ENCODE results near the gene AZGP1. TPM values are rescaled to one million over a fixed set of nuclear protein-coding genes. Genes with fewer than 3 reads are reported as not detected.
"Not testable (repeated sequence)": the region's sequence is repeated elsewhere in the genome, so short reads cannot be mapped to it uniquely, and the experiment has no call there.

Gene AZGP1
- polyA plus RNA-seq (ENCODE audit: insufficient read length in 4 of 4), result 10 to 100 TPM; 52.2 to 69.0 (median 62.5) TPM

DNA sequence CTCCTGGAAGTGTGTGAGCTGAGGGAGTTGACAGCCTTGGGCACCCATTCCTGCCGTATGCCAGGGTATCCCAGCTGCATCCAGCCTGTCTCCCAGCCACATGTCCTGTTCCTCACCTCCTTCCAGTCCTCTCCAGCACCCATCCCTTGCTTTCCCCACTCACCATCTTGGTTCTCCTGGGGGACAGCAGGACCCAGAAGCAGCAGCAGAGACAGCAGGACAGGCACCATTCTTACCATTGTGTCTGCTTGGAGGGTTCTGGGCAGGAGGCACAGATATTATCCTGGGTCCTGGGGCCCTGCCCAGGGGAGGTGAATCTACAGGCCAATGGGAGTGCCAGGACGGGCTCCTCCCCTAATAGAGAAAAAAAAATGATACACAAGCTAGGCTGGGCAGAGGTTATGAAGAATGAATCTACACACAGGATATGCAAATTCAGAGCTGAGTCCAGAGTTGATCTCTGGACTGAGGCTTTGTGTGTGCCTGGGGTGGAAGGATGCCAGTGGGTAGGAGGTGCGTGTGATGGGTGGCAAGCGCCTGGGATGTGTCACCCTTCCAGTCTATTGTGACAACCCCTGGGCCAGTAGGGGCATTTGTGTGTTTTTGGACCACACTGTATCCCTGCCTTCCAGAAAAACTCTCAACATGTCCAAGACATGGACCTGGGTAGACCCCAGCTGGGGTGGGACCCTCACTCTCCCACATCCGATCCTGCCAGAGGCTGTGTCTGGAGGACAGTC, at the start of gene AZGP1:
Gene AZGP1, minus strand, starts transcription at position 250 of the 740 bp plus-strand sequence. Its CDS starts 11 bp downstream, at position 239.
- no peak for DNase-seq (ENCODE audit: low read depth in 4 of 4, low spot score in 2 of 4)

DNA sequence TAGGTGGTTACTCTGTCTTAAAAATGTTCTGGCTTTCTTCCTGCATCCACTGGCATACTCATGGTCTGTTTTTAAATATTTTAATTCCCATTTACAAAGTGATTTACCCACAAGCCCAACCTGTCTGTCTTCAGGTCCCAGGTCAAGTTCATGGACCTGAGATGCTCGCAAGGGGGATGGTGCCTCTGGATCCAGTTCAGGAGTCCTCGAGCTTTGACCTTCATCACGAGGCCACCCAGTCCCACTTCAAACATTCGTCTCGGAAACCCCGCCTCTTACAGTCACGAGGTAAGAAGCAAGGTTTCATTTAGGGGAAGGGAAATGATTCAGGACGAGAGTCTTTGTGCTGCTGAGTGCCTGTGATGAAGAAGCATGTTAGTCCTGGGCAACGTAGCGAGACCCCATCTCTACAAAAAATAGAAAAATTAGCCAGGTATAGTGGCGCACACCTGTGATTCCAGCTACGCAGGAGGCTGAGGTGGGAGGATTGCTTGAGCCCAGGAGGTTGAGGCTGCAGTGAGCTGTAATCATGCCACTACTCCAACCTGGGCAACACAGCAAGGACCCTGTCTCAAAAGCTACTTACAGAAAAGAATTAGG, 48.3 kb upstream of the AZGP1 start:
- no peak for DNase-seq (ENCODE audit: low read depth in 4 of 4, low spot score in 2 of 4)

DNA sequence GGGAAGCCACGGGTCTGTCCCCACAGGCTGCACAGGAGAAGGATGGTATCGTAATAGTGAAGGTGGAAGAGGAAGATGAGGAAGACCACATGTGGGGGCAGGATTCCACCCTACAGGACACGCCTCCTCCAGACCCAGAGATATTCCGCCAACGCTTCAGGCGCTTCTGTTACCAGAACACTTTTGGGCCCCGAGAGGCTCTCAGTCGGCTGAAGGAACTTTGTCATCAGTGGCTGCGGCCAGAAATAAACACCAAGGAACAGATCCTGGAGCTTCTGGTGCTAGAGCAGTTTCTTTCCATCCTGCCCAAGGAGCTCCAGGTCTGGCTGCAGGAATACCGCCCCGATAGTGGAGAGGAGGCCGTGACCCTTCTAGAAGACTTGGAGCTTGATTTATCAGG, 47.7 kb upstream of the AZGP1 start:
- no peak for DNase-seq (ENCODE audit: low read depth in 4 of 4, low spot score in 2 of 4)

DNA sequence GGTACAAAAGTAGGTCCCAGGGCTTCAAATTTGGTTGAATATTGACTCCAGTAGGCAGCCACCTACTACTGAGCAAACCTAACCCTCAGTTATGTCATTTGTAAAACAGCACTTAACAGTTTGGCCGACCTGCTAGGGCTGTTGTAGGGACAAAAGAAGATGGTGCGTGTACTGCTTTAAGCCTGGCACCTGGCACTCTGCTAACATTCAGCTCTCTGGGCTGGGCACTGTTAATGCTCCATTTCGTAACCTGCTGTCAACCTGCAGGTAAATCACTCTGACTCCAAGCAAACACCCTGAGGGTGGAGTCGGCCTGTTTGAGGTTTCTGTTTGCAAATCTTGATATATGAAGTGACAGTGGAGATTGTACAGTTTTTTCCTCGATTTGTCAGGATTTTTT, 46.8 kb upstream of the AZGP1 start:
- DNase-seq (ENCODE audit: low read depth in 4 of 4, low spot score in 2 of 4), result no peak

DNA sequence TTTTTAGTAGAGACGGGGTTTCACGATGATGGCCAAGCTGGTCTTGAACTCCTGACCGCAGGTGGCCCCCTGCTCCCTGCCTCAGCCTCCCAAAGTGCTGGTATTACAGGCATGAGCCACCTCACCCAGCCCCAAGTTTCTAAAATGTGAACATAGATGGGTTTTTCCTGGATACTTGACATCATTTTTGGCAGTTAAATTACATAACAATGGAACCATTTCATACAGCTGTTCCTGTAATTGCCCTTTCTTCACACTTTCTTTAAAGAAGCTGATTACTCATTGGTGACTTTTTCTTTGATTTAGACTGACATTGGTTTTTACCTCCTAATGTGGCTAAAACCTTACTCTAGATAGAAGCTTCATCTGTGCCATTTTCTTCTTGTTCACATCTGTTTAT, 45.5 kb upstream of the AZGP1 start:
- no peak for DNase-seq (ENCODE audit: low read depth in 4 of 4, low spot score in 2 of 4)

DNA sequence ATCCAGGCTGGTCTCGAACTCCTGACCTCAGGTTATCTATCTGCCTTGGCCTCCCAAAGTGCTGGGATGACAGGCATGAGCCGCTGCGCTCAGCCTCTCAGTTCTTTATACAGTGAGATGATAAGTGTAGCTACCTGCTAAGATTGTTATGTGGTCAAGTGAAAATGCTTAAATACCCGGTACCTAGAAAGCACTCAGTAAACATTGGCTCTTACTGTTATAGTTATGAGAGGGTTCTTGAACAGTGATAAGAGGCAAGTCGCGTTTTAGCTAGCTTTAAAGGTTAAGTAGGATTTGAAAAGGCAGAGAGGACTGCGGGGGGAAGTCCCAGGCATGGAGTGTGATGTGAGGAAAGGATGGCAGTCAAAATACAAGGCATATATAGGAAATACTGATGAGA, 44.1 kb upstream of the AZGP1 start:
- DNase-seq (ENCODE audit: low read depth in 4 of 4, low spot score in 2 of 4), result no peak

DNA sequence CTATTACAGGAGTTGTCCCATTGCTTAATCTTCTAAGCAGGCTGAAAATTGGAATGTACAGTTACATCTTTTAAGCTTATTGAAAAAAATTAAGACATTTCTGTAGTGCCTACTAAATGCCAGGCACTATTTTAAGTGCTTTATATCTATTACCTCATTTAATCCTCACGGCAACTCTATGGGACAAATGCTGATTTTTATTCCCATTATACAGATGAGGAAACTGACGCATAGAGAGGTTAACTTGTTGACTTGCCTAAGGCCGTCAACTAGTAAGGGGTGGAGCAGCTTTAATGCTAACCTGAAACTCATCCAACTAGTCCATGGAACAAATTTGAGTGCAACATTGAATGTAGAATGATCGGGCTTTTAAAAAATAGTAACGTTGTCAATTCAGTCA, 42.0 kb upstream of the AZGP1 start:
- no peak for DNase-seq (ENCODE audit: low read depth in 4 of 4, low spot score in 2 of 4)

DNA sequence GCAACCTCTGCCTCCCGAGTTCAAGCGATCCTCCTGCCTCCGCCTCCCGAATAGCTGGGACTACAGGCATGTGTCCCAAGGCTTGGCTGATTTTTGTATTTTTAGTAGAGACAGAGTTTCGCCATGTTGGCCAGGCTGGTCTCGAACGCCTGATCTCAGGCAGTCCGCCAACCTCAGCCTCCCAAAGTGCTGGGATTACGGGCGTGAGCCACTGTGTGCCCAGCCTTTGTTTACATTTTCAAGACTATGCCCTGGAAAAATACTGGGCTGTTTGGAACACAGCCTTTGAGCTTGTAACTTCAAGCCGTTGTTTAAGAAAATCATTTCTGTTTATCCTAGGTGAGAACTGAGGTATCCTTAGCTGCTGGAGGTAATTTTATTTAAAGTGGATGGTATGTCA, 41.5 kb upstream of the AZGP1 start:
- DNase-seq (ENCODE audit: low read depth in 4 of 4, low spot score in 2 of 4), result no peak

DNA sequence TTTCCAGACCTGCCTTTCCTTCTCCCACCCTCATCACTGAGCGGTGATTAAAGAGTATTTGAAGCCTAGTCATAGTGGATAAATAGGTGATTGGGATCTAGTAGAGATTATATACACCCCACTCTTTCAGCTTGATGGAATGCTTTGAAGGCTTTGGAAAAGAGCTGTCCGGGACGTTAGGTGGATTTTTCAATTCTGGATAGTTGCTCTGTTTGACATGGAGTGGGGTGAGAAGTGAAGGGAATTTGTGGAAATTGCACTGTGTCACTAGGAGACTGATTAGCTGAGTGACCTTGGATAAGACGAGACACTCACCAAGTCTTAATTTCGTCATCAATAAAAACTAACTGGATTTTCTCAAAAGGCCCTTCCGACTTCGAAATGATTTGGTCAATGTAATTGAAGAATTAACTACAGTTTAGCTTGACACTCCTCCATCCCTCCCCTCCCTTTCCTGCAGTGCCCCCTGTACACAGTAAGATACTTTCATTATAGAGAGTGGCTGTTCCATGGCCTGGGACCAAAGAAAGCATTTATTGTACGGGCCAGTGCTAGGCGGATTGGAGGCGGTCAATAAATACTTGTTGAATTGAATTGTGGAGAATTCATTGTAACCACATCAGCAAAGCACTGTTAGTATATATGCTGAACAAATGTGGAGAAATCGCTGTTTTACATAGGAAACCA, 40.5 kb upstream of the AZGP1 start:
- DNase-seq (ENCODE audit: low read depth in 4 of 4, low spot score in 2 of 4), result peak in 3 of 4 donors; percentile 3 to 10 (median 9)

DNA sequence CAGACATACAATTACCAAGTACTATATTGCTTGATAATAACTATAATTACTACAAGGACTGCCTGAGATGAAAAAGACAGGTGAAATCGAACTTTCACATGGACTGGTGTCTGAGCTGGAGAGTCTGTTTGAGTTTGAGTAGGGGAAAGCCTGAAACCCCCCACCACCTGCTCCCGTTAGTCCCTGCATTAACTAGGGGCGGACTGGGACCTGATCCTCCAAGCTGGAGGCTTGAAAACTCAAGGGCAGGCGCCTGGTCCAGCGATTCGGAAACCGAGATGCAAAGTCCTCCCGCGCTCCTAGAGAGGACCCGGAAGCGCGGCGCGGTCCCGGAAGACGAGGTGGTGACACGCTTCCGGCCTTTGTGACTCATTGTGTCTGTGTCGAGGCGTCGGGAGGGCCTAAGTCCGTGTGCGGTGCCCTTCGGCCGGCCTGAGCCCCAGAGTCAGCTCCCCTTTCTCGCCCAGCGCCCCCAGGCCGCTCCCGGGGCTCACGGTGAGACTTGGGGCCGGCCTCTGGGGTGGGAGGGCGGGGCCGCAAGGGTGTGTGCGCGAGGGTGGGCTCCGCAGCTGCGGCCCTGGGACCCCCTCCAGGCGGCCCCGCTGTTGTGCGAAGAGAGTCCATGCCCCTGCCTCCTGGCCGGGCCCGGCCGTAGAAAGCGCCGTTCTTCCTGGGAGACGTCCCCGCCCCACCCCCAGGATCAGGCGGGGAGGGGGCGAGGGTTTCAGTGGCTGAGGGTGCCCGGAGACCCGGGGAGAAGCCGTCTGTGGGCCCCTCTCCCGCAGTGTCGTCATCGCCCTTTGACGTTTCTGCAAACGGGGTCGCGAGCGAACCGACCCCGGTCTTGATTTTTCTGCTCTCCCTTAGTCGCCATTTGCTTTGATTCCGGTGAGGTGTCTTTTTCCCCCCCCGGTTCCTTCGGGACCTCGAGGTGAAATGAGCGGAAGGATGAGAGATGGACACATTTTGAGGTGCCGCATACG, 39.7 kb upstream of the AZGP1 start, which contains the start of gene ZKSCAN1:
Gene ZKSCAN1, plus strand, starts transcription at position 365 of the 983 bp plus-strand sequence. CDS start 7,911 bp downstream, outside the sequence.
- DNase-seq (ENCODE audit: low read depth in 4 of 4, low spot score in 2 of 4), result peak; percentile 58 to 86 (median 78)

DNA sequence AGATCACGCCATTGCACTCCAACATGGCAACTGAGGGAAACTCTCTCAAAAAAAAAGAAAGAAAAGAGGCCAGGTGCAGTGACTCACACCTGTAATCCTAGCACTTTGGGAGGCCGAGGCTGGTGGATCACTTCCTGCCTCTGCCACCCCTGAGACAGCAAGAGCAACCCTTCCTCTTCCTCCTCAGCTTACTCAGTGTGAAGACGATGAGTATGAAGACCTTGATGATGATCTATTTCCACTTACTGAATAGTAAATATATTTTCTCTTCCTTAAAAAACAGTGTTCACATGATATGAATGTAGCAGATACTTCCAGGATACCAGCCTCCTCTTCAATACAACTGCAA, 37.5 kb upstream of the AZGP1 start:
- DNase-seq (ENCODE audit: low read depth in 4 of 4, low spot score in 2 of 4), result no peak

DNA sequence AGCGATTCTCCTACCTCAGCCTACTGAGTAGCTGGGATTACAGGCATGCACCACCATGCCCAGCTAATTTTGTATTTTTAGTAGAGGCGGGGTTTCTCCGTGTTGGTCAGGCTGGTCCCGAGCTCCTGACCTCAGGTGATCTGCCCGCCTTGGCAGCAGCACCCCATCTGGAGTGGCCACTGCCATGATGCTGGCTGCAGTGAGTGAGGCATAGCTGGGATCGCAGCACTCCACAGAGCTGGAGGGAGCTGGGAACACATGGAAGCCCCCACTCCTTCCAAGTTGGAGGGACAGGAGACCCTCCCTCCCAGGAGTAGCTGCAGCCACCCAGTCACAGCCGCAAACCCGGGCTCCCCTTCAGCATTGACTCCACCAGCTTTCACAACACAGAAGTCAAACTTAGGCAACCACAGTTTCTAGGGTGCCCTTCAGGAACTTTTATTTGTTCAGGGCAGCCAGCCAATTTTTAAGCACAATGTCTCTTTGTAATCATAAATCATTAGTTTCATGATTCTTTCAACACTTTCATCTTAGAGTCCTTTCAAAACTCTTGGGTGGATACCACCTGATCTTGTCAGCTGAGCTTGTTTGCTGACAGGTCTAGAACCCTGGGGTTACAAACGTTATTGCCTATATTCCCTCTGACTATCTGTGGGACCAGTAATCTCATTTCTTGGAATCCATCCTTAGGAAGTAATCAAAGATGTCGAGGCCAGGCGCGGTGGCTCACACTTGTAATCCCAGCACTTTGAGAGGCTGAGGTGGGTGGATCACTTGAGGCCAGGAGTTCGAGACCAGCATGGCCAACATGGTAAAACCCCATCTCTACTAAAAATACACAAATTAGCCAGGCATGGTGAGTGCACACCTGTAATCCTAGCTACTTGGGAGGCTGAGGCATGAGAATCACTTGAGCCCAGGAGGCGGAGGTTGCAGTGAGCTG, 36.8 kb upstream of the AZGP1 start:
- DNase-seq (ENCODE audit: low read depth in 4 of 4, low spot score in 2 of 4), result not testable (repeated sequence)

DNA sequence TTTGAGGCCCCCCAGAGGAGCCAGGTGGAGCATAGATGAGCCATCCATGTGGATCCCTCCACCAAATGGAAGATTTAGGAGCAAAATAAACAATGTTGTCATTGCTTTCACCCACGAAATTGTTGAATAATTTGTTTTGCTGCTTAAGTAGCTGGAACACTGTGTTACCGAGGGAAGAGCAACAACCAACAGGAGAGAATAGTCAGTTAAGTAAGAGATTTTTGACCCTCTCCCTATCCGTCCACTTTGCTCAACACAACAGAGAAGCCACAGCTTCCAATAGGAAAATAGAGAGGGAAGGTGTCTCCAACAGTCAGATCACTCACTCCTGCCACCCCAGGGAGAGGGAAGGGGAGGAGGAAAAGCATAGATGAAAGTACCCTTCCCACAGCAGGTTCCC, 35.7 kb upstream of the AZGP1 start:
- DNase-seq (ENCODE audit: low read depth in 4 of 4, low spot score in 2 of 4), result no peak

DNA sequence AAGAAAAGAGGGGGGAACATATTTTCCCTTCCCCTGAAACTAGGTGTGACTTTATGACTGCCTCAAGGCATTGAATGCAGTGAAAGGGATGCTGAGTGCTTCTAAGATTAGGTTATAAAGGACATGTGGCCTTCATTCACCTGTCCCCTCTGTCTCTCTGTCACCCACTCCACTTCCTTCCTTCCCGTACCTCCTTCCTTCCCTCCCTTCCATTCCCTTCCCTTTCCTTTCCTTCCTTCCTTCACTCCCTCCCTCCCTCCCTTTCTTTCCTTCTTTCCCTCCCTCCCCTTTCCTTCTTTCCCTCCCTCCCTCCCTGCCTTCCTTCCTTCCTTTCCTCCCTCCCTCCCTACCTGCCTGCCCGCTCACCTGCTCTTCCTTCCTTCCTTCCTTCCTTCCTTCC, 35.1 kb upstream of the AZGP1 start:
- no peak for DNase-seq (ENCODE audit: low read depth in 4 of 4, low spot score in 2 of 4)

DNA sequence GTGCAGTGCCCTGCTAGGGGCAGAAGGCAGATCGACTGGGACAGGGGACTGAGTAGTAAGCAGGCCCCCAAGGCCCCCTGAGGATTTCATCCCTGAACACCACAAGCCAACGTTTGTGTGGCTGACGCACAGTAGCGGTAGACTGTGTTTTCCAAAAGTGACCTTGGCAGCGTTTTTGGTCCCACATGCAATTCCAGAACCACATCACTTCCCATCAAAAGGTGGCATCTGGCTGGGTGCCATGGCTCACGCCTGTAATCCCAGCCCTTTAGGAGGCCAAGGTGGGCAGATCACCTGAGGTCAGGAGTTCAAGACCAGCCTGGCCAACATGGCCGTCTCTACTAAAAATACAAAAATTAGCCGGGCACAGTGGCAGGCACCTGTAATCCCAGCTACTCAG, 34.1 kb upstream of the AZGP1 start:
- not testable (repeated sequence) for DNase-seq (ENCODE audit: low read depth in 4 of 4, low spot score in 2 of 4)

DNA sequence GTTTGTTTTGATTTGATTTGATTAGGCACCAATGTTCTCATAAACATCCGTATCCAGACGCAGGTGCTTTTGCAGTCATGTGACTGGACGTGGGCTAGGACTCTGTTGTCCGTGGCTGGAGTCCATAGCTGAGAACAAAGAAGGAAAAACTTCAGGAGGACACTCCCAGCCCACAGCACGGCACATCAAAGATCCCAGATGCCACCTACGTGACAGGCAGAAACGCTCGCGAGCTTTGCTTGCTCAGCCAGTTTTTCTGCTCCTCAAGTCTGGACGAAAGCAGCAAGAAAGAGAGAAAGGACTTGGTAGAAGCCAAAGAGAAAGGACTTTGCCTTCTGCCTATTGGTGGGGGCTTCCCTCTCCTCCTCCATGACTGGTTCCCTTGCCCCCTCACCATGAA, 32.7 kb upstream of the AZGP1 start:
- DNase-seq (ENCODE audit: low read depth in 4 of 4, low spot score in 2 of 4), result no peak

DNA sequence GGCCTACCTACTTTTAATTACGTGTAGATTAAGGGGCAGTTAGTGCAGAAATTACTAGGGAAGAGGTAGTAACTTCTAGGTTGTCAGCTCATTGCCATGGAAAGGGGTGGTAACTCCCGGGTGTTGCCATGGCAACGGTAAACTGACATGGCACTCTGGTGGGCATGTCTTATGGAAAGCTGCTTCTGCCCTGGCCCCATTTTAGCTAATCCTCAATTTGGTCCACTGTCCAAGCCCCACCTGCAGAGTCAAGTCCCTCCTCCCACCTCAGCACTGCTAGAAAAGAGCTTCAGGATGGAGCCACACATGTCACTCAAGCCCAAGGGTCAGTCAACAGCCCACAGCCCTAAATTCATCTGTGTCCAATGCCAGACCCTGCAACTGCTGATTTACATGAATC, 32.1 kb upstream of the AZGP1 start:
- no peak for DNase-seq (ENCODE audit: low read depth in 4 of 4, low spot score in 2 of 4)

DNA sequence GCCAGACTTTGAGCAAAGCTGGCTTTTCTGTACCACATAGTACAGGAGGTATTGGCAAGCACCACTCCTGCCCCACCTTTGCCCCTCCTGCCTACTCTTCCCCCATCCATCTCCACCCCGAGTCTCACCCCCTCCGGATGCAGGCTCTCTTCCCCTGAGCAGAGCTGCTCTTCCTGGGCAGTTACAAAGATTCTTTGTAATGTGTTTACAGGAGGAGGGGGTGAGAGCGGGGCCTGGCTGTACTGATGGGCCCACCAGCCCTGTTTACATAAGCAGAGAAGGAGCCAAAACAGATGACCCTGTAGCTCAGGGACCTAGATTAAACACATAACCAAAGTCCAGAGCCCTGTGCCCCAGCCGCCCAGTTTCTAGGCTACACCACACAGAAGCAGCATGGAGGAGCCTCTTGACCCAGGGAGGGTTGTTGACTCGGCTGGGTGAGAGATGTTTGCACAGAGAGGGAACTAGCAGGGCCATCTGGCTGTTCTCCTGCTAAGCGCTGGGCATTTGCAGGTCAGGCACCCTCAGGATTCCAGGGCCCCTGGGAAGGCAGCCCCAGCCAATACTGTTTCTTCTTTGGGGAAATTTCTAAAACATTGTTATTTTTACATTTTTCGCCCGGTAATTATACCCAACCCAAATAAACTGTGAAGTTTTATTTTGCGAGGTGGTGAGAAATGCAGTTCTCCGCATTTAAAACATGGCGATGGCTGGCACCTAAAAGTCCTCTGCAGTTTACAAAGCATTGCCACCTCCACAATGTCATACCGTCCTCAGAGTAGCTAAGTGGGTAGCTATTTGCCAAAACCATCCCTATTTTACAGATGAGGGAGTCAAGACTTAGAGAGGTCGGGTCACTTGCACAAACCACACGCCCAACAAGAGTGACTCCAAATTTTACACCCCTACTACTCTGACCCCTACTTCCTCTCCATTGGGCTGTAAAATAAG, 28.2 kb upstream of the AZGP1 start:
- no peak for DNase-seq (ENCODE audit: low read depth in 4 of 4, low spot score in 2 of 4)

Measured in left renal cortex interstitium (tissue), 4 donors.